ENCODE measurements around the gene OR3A2. TPM values are rescaled to one million over a fixed set of nuclear protein-coding genes. Genes with fewer than 3 reads are reported as not detected.

The OR3A2 gene
- total and polyA plus RNA-seq, 10 of the 15 experiments (the other 5 are each of a cell fraction or from before 2014, with no cell fraction given) = not detected

GRCh38 chr17:3318336-3318735 is 67.8 kb downstream of the OR3A2 start (continued):
- TF ChIP-seq E4F1 (IDR thresholded peaks at IDR 0.05; ENCODE audit: borderline replicate concordance, partially characterized antibody) (no peak), CHD4 (IDR thresholded peaks at IDR 0.05) (no peak), HDAC2 (IDR thresholded peaks at IDR 0.05) (no peak), KDM1A (IDR thresholded peaks at IDR 0.05; ENCODE audit: borderline replicate concordance) (no peak), NFIC (IDR thresholded peaks at IDR 0.05; ENCODE audit: low read depth, low read length) (no peak), ZNF207 (IDR thresholded peaks at IDR 0.05; ENCODE audit: borderline replicate concordance) (no peak), POU2F2 (IDR thresholded peaks at IDR 0.05; ENCODE audit: borderline replicate concordance, low read depth, low read length) (no peak), ZBTB40 (IDR thresholded peaks at IDR 0.05; ENCODE audit: borderline replicate concordance) (no peak), POLR2AphosphoS5 (IDR thresholded peaks at IDR 0.05; ENCODE audit: low read length) (no peak), RCOR1 (conservative IDR thresholded peaks at IDR 0.05; ENCODE audit: low read depth, low read length) (no peak), ZBTB4 (CRISPR knock-in tag; IDR thresholded peaks at IDR 0.05) (no peak), MYC (IDR thresholded peaks at IDR 0.05; ENCODE audit: insufficient read depth, insufficient read length, insufficient replicate concordance, low read length, severe bottlenecking) (no peak), BCLAF1 (IDR thresholded peaks at IDR 0.05) (no peak)
